BE2C (cell line): ENCODE results near the gene KCNC2. TPM values are rescaled to one million over a fixed set of nuclear protein-coding genes. Genes with fewer than 3 reads are reported as not detected.

Source experiments
- DNase-seq: peaks from one replicate; pipeline ENCODE4 v3.0.0-alpha.2; 2020
- H3K27me3 ChIP-seq: fragments of 250-450 bp; sonication (Bioruptor Pico); 2 replicates; pipeline ENCODE4 v1.5.1; 2020; ENCODE audit warnings: mild to moderate bottlenecking
- H3K36me3 ChIP-seq: fragments of 250-450 bp; sonication (Bioruptor Pico); 2 replicates; pipeline ENCODE4 v1.5.1; 2020; ENCODE audit warnings: mild to moderate bottlenecking
- H3K4me1 ChIP-seq: fragments of 250-450 bp; sonication (Bioruptor Pico); 2 replicates; pipeline ENCODE4 v1.5.1; 2020
- H3K4me3 ChIP-seq: 2 replicates; pipeline ENCODE4 v1.5.1; 2011; ENCODE audit warnings: low read depth, low read length
- H3K9me3 ChIP-seq: fragments of 250-450 bp; sonication (Bioruptor Pico); 2 replicates; pipeline ENCODE4 v1.5.1; 2020
- polyA plus RNA-seq: library from polyadenylated mRNA; unstranded; fragments of >200 nt; gene quantifications from one replicate; pipeline ENCODE4 v1.2.1, GENCODE V29; 2012; ENCODE audit warnings: low read depth, missing spikeins; ENCODE audit not compliant: insufficient read length, insufficient read depth
- TF ChIP-seq, protein P1 (sequence below): IDR thresholded peaks from 2 replicates; pipeline ENCODE4 v1.5.1; 2012; ENCODE audit warnings: mild to moderate bottlenecking, low read depth, low read length

KCNC2 gene
- not detected for polyA plus RNA-seq

- no peaks in the 10 kb centered on the region for H3K4me1 ChIP-seq
- H3K27me3 ChIP-seq = peaks cover 49% of the 10 kb centered on the region
- no peak within 1 kb of the TSS for H3K4me3 ChIP-seq
- TF ChIP-seq, protein P1, sequence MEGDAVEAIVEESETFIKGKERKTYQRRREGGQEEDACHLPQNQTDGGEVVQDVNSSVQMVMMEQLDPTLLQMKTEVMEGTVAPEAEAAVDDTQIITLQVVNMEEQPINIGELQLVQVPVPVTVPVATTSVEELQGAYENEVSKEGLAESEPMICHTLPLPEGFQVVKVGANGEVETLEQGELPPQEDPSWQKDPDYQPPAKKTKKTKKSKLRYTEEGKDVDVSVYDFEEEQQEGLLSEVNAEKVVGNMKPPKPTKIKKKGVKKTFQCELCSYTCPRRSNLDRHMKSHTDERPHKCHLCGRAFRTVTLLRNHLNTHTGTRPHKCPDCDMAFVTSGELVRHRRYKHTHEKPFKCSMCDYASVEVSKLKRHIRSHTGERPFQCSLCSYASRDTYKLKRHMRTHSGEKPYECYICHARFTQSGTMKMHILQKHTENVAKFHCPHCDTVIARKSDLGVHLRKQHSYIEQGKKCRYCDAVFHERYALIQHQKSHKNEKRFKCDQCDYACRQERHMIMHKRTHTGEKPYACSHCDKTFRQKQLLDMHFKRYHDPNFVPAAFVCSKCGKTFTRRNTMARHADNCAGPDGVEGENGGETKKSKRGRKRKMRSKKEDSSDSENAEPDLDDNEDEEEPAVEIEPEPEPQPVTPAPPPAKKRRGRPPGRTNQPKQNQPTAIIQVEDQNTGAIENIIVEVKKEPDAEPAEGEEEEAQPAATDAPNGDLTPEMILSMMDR = no peak
- H3K36me3 ChIP-seq = no peaks in the 10 kb centered on the region
- no peak for DNase-seq
- H3K9me3 ChIP-seq = no peaks in the 10 kb centered on the region
These were observed at the start of gene KCNC2 for GRCh38 chr12:75209812-75210138. TSS of gene KCNC2 (minus strand) at chr12:75209839.

- H3K27me3 ChIP-seq = no peaks in the 10 kb centered on the region
- TF ChIP-seq, protein P1 = no peak
- H3K36me3 ChIP-seq = no peaks in the 10 kb centered on the region
- no peaks in the 10 kb centered on the region for H3K9me3 ChIP-seq
- DNase-seq = no peak
- H3K4me3 ChIP-seq = no peak overlapping the region
- no peaks in the 10 kb centered on the region for H3K4me1 ChIP-seq
These were observed 49.5 kb upstream of the KCNC2 start for GRCh38 chr12:75259143-75259542.

DNA sequence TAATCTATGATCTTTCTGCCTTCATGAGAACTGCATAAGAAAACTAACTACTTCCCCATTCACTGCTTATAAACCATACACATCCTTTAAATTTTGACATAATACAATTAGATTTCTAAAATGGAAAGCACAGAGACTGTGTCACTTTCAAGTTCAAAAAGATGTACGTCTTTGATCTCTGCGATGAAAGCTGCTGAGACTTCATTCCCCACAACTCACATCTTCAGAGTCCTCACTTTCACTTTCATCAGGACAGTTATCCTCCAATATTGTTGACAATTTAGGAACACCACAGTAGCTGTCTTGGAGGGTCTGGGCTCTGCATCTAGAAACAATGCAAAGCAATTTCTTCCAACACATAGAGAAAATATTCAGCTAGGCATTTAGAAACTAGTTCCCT lies 47.9 kb upstream of the KCNC2 start:
- TF ChIP-seq, protein P1 = no peak
- no peaks in the 10 kb centered on the region for H3K27me3 ChIP-seq
- H3K9me3 ChIP-seq = no peaks in the 10 kb centered on the region
- no peak overlapping the region for H3K4me3 ChIP-seq
- H3K4me1 ChIP-seq = no peaks in the 10 kb centered on the region
- no peaks in the 10 kb centered on the region for H3K36me3 ChIP-seq
- DNase-seq = no peak

DNA sequence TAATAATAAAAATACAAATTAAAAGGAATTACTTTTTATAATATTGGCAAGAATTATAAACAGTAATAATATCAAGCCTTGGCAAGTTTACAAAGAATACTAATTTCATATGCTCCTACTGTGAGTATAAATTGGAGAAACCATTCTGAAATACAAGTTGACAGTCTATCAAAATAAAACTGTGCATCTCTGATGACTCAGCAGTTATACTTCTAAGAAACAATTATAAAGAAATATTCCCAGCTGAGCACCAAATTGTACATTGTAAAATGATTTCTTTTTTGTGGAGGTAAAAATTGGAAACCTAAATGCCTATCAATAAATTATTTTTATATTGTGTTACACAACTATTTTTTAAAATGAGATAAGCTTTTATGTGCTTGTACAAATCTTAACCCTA lies 35.5 kb upstream of the KCNC2 start:
- TF ChIP-seq, protein P1 = no peak
- no peak for DNase-seq
- no peaks in the 10 kb centered on the region for H3K36me3 ChIP-seq
- no peaks in the 10 kb centered on the region for H3K4me1 ChIP-seq
- no peaks in the 10 kb centered on the region; the same call in 1 of the 2 replicates for H3K27me3 ChIP-seq
- H3K9me3 ChIP-seq = no peaks in the 10 kb centered on the region
- H3K4me3 ChIP-seq = no peak overlapping the region

DNA sequence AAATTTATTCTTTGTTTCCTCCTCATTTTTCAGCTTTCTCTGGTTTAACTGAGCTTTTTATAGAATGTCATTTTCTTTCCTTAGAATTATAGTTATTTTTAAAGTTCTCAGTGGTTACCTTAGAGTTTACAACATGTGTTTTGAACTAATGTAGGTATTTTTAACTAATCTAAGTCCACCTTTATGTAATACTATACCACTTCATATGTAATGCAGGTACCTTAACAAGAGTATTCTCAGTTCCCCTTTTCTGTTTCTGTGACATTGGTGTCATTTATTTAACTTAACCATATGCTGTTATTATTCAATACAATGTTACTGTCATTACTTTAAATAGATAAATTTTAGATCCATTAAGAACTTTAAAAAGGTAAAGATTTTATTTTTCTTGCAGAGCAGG lies 30.3 kb upstream of the KCNC2 start:
- no peaks in the 10 kb centered on the region for H3K4me1 ChIP-seq
- no peaks in the 10 kb centered on the region for H3K9me3 ChIP-seq
- DNase-seq = no peak
- no peaks in the 10 kb centered on the region for H3K36me3 ChIP-seq
- H3K4me3 ChIP-seq = no peak overlapping the region
- TF ChIP-seq, protein P1 = no peak
- H3K27me3 ChIP-seq = no peaks in the 10 kb centered on the region; the same call in 1 of the 2 replicates

GRCh38 chr12:75236206-75236605 lies 26.6 kb upstream of the KCNC2 start:
- Histone ChIP-seq H3K27me3 (no peaks in the 10 kb centered on the region; the same call in 1 of the 2 replicates), H3K4me3 (no peak overlapping the region), H3K4me1 (no peaks in the 10 kb centered on the region), H3K36me3 (no peaks in the 10 kb centered on the region), H3K9me3 (no peaks in the 10 kb centered on the region)
- TF ChIP-seq, protein P1 = no peak
- no peak for DNase-seq
